ENCODE data around the gene PRSS23. TPM values are rescaled to one million over a fixed set of nuclear protein-coding genes. Genes with fewer than 3 reads are reported as not detected.
A peak's percentile ranks its signal among the peaks of the same experiment; 100 is the strongest.

Gene PRSS23
- total RNA-seq, 4 donors from 2014 or later, result 11.9 to 36.3 (median 29.0) TPM

DNA sequence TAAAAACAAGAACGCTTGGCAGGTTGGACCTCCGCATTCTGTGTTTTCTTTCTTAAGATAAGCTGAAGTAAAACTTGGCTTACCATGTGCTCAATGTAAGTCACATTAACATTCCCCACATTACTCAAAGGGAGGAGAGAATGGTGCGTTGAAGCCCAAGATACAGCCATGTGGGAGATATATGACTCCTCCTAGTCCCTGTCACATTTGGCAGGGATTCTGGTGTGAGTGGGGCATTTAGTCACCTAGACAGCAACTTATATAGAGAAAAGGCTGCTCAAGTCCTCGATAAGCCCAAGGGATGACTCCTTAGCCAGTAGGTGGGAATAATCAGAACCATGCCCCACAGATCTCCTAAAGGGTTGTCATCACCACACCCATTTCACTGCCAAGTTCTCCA lies 4.6 kb downstream of the PRSS23 start:
- H3K27me3 ChIP-seq, result no peaks in the 10 kb centered on the region
- no peaks in the 10 kb centered on the region for H3K36me3 ChIP-seq
- H3K4me3 ChIP-seq, result no peak overlapping the region
- H3K9me3 ChIP-seq, result no peaks in the 10 kb centered on the region
- H3K27ac ChIP-seq, result peak overlapping the region in 3 of 4 donors; percentile 40 to 79 (median 67)
- peaks cover 0 to 74% (median 18%) of the 10 kb centered on the region in 4 donors for H3K4me1 ChIP-seq
- no peak for TF ChIP-seq POLR2A (IDR thresholded peaks at IDR 0.05)
- TF ChIP-seq EP300 (IDR thresholded peaks at IDR 0.05), result no peak
- TF ChIP-seq, protein P1, sequence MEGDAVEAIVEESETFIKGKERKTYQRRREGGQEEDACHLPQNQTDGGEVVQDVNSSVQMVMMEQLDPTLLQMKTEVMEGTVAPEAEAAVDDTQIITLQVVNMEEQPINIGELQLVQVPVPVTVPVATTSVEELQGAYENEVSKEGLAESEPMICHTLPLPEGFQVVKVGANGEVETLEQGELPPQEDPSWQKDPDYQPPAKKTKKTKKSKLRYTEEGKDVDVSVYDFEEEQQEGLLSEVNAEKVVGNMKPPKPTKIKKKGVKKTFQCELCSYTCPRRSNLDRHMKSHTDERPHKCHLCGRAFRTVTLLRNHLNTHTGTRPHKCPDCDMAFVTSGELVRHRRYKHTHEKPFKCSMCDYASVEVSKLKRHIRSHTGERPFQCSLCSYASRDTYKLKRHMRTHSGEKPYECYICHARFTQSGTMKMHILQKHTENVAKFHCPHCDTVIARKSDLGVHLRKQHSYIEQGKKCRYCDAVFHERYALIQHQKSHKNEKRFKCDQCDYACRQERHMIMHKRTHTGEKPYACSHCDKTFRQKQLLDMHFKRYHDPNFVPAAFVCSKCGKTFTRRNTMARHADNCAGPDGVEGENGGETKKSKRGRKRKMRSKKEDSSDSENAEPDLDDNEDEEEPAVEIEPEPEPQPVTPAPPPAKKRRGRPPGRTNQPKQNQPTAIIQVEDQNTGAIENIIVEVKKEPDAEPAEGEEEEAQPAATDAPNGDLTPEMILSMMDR (IDR thresholded peaks at IDR 0.05), result no peak
- 90 to 95% methylated on average over 4 of the region's 4 CpGs for WGBS, 2 donors
- no peak for DNase-seq (ENCODE audit: low spot score in 2 of 2)

DNA sequence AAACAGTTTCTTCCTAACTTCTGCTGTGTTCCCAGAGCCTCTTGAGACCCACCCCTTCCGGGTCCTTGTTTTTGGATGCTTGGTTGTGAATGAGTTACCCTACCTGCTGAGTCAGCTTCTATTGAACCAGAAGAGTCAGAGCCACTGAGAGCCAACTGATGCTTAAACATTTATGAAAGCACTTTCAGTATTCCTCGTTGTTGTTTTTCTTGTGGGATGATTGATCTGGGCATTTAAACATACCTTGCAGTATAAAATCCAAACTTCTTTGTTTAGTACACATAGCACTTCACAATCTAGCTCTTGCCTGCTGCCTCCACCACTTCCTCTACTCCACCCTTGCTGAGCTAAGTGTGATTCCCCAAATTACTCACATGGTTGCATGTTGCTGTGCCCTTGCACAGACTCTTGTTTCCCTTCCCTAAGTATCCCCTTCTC lies 5.5 kb downstream of the PRSS23 start:
- 36 to 38% methylated on average over 2 of the region's 2 CpGs for WGBS, 2 donors
- DNase-seq (ENCODE audit: low spot score in 2 of 2), result no peak
- no peak overlapping the region for H3K4me3 ChIP-seq
- H3K4me1 ChIP-seq, result peaks cover 0 to 75% (median 17%) of the 10 kb centered on the region in 4 donors
- H3K27ac ChIP-seq, result peak overlapping the region in 3 of 4 donors; percentile 40 to 79 (median 67)
- no peaks in the 10 kb centered on the region for H3K27me3 ChIP-seq
- H3K36me3 ChIP-seq, result no peaks in the 10 kb centered on the region
- peak in 1 of 2 donors; percentile 6 for TF ChIP-seq EP300 (IDR thresholded peaks at IDR 0.05)
- no peak for TF ChIP-seq POLR2A (IDR thresholded peaks at IDR 0.05)
- TF ChIP-seq, protein P1 (IDR thresholded peaks at IDR 0.05), result no peak
- no peaks in the 10 kb centered on the region for H3K9me3 ChIP-seq

DNA sequence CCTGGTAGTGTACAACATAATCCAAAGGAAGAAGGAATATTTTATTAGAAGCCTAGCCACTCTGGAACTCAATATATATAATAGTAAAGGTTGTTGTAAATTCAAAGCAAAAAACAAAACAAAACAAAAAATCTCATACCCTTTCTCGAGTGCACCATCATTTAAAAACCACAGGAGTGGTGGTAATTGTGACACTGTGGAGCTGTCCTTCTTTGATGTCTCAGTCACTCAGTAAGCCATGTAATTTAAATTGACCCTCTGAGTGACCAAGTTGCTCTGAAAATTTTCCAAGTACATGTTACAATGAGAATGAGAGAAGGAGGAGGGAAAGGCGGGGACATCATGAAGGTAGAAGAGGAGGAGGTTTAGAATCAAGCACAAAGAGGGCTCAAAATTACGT lies 6.6 kb downstream of the PRSS23 start:
- Histone ChIP-seq H3K9me3 (no peaks in the 10 kb centered on the region), H3K27me3 (no peaks in the 10 kb centered on the region), H3K4me3 (no peak overlapping the region), H3K27ac (peak overlapping the region in 2 of 4 donors; percentile 48 to 64), H3K36me3 (no peaks in the 10 kb centered on the region), H3K4me1 (peaks cover 0 to 70% (median 16%) of the 10 kb centered on the region in 4 donors)
- TF ChIP-seq POLR2A (IDR thresholded peaks at IDR 0.05) (no peak), EP300 (IDR thresholded peaks at IDR 0.05) (no peak)
- no peak for DNase-seq (ENCODE audit: low spot score in 2 of 2)
- WGBS, 2 donors, result 86 to 89% methylated on average over 3 of the region's 3 CpGs

DNA sequence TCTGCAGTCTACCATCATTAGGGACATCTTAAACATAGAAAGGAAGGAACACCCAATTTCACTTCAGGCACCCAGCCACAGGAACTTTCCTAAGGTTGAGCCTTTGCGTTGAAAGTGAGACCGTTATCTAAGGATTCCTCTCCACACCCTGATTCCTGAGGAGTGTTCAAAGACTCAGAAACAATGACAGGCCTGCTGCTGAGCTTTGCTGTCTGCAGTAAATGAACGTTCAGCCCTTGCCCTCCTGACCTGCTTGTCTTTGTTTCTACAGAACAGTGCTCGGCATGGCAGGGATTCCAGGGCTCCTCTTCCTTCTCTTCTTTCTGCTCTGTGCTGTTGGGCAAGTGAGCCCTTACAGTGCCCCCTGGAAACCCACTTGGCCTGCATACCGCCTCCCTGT lies 7.0 kb downstream of the PRSS23 start:
- no peak for TF ChIP-seq POLR2A (IDR thresholded peaks at IDR 0.05)
- TF ChIP-seq, protein P1 (IDR thresholded peaks at IDR 0.05), result no peak
- no peak for TF ChIP-seq EP300 (IDR thresholded peaks at IDR 0.05)
- Histone ChIP-seq H3K27me3 (no peaks in the 10 kb centered on the region), H3K27ac (peak overlapping the region in 3 of 4 donors; percentile 22 to 64 (median 48)), H3K9me3 (no peaks in the 10 kb centered on the region), H3K36me3 (no peaks in the 10 kb centered on the region), H3K4me3 (no peak overlapping the region), H3K4me1 (peaks cover 0 to 70% (median 16%) of the 10 kb centered on the region in 4 donors)
- 56 to 58% methylated on average over 5 of the region's 5 CpGs for WGBS, 2 donors
- no peak for DNase-seq (ENCODE audit: low spot score in 2 of 2)

DNA sequence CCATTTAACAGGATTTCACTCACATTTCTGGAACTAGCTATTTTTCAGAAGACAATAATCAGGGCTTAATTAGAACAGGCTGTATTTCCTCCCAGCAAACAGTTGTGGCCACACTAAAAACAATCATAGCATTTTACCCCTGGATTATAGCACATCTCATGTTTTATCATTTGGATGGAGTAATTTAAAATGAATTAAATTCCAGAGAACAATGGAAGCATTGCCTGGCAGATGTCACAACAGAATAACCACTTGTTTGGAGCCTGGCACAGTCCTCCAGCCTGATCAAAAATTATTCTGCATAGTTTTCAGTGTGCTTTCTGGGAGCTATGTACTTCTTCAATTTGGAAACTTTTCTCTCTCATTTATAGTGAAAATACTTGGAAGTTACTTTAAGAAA lies 9.2 kb downstream of the PRSS23 start:
- Histone ChIP-seq H3K27ac (peak overlapping the region in 2 of 4 donors; percentile 56 to 62), H3K36me3 (no peaks in the 10 kb centered on the region), H3K27me3 (no peaks in the 10 kb centered on the region), H3K4me3 (no peak overlapping the region), H3K9me3 (no peaks in the 10 kb centered on the region), H3K4me1 (peaks cover 0 to 54% (median 12%) of the 10 kb centered on the region in 4 donors)
- no peak for DNase-seq (ENCODE audit: low spot score in 2 of 2)
- no peak for TF ChIP-seq POLR2A (IDR thresholded peaks at IDR 0.05)

DNA sequence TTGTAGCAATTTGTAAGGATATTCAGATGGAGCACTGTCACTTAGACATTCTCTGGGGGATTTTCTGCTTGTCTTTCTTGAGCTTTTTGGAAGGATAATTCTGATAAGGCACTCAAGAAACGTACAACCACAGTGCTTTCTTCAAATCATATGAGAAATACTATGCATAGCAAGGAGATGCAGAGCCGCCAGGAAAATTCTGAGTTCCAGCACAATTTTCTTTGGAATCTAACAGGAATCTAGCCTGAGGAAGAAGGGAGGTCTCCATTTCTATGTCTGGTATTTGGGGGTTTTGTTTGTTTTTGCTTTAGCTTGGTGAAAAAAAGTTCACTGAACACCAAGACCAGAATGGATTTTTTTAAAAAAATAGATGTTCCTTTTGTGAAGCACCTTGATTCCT lies 9.9 kb downstream of the PRSS23 start:
- Histone ChIP-seq H3K27ac (peak overlapping the region in 2 of 4 donors; percentile 56 to 62), H3K9me3 (no peaks in the 10 kb centered on the region), H3K4me1 (peaks cover 0 to 55% (median 11%) of the 10 kb centered on the region in 4 donors), H3K4me3 (no peak overlapping the region), H3K36me3 (no peaks in the 10 kb centered on the region), H3K27me3 (no peaks in the 10 kb centered on the region)
- 38 to 58% methylated on average over 2 of the region's 2 CpGs for WGBS, 2 donors
- DNase-seq (ENCODE audit: low spot score in 2 of 2), result no peak
- TF ChIP-seq EP300 (IDR thresholded peaks at IDR 0.05) (no peak), POLR2A (IDR thresholded peaks at IDR 0.05) (no peak)
- TF ChIP-seq, protein P1 (IDR thresholded peaks at IDR 0.05), result no peak

Data from tibial nerve (tissue), 4 donors.